H1 (cell line): Measurements from ENCODE around the gene BCAR3. TPM values are rescaled to one million over a fixed set of nuclear protein-coding genes. Genes with fewer than 3 reads are reported as not detected.

Source experiments
- CTCF ChIA-PET: fragments of 300-600 bp; sonication (Branson Sonifier 250); formaldehyde crosslinking; loops from one replicate; lab custom pipeline; 2021; ENCODE audit not compliant: partially characterized antibody; lab: Charles Lee
- POLR2A ChIA-PET: fragments of 300-600 bp; sonication (Branson Sonifier 250); formaldehyde crosslinking; loops from one replicate; lab custom pipeline; 2021; ENCODE audit warnings: inconsistent platforms; ENCODE audit not compliant: partially characterized antibody; lab: Charles Lee
- DNase-seq, 2 experiments: peaks; one replicate each; pipeline versions ENCODE4 v3.0.0 to v3.0.0-alpha.2; 2010 to 2022; ENCODE audit warnings: low spot score in 2 of 2, low read depth in 1 of 2, mixed read lengths in 1 of 2
- FAIRE-seq: peaks from 2 replicates; lab custom pipeline; 2011; peaks lifted over from hg19 to GRCh38; lab: Jason Lieb, UNC
- H2AFZ ChIP-seq: 2 replicates; pipeline ENCODE4 v1.8.1; 2012; ENCODE audit warnings: low read length, inconsistent platforms
- H2AK5ac ChIP-seq: 2 replicates; pipeline ENCODE4 v1.6.1; 2013; ENCODE audit warnings: low read depth, low read length
- H2BK120ac ChIP-seq: replicated peaks from 2 replicates; pipeline ENCODE3; 2013; ENCODE audit warnings: low read depth, low read length, inconsistent platforms
- H2BK12ac ChIP-seq: 2 replicates; pipeline ENCODE4 v1.6.1; 2013; ENCODE audit warnings: low read depth, low read length
- H2BK15ac ChIP-seq: 2 replicates; pipeline ENCODE4 v1.6.1; 2013; ENCODE audit warnings: low read length
- H2BK20ac ChIP-seq: 2 replicates; pipeline ENCODE4 v1.6.1; 2013; ENCODE audit warnings: low read length
- H2BK5ac ChIP-seq: 2 replicates; pipeline ENCODE4 v1.6.1; 2013; ENCODE audit warnings: low read depth, low read length
- H3K14ac ChIP-seq: 2 replicates; pipeline ENCODE4 v1.6.1; 2013; ENCODE audit warnings: inconsistent platforms; ENCODE audit not compliant: insufficient read length
- H3K18ac ChIP-seq: 2 replicates; pipeline ENCODE4 v1.6.1; 2013; ENCODE audit warnings: low read length; ENCODE audit errors: extremely low read depth
- H3K23ac ChIP-seq: 2 replicates; pipeline ENCODE4 v1.6.1; 2013; ENCODE audit warnings: inconsistent platforms; ENCODE audit not compliant: insufficient read length
- H3K23me2 ChIP-seq: 2 replicates; pipeline ENCODE4 v1.6.1; 2013; ENCODE audit warnings: low read depth, low read length
- H3K27ac ChIP-seq: 2 replicates; pipeline ENCODE4 v1.6.1; 2011; ENCODE audit warnings: low read depth, low read length, inconsistent platforms
- H3K27me3 ChIP-seq, 4 experiments: replicated peaks in 1 of 4; 1 replicate in 1 of 4; 2 replicates in 3 of 4; pipeline versions ENCODE4 v1.6.1 to v1.8.1; 2011 to 2013; ENCODE audit warnings: low read length in 3 of 4, mild to moderate bottlenecking in 3 of 4, inconsistent platforms in 2 of 4, mixed read lengths in 2 of 4, moderate library complexity in 1 of 4; ENCODE audit not compliant: control insufficient read depth in 3 of 4, insufficient read depth in 3 of 4; ENCODE audit errors: extremely low read depth in 1 of 4
- H3K36me3 ChIP-seq, 4 experiments: 2 replicates each; pipeline versions ENCODE4 v1.6.1 to v1.8.1; 2011 to 2013; ENCODE audit warnings: mild to moderate bottlenecking in 4 of 4, low read length in 3 of 4, moderate library complexity in 2 of 4, control low read depth in 1 of 4, inconsistent platforms in 1 of 4; ENCODE audit not compliant: insufficient read depth in 4 of 4, control insufficient read depth in 2 of 4
- H3K4ac ChIP-seq: replicated peaks from 2 replicates; pipeline ENCODE3; 2013; ENCODE audit warnings: low read length, low read depth, mixed read lengths, inconsistent platforms; ENCODE audit not compliant: insufficient read length
- H3K4me1 ChIP-seq, 4 experiments: replicated peaks in 1 of 4; 1 replicate in 1 of 4; 2 replicates in 3 of 4; pipeline versions ENCODE4 v1.6.1 to v1.8.1; 2011 to 2013; ENCODE audit warnings: low read length in 3 of 4, inconsistent platforms in 2 of 4, mixed read lengths in 1 of 4; ENCODE audit not compliant: insufficient read depth in 4 of 4, control insufficient read depth in 3 of 4
- H3K4me2 ChIP-seq, 2 experiments: 2 replicates each; pipeline versions ENCODE4 v1.6.1 to v1.8.1; 2011 to 2013; ENCODE audit warnings: low read depth in 2 of 2, low read length in 2 of 2, control low read depth in 1 of 2, inconsistent platforms in 1 of 2, mild to moderate bottlenecking in 1 of 2; ENCODE audit not compliant: insufficient read depth in 1 of 2
- H3K4me3 ChIP-seq, 4 experiments: fragments of 200-600, 300-600 bp in 1 of 4; sonication (generic), shearing (Covaris generic), sonication (Bioruptor Twin) in 1 of 4; 2 replicates each; pipeline versions ENCODE4 v1.5.1 to v1.8.1; 2011 to 2016; ENCODE audit warnings: low read length in 4 of 4, low read depth in 3 of 4, control low read depth in 2 of 4, inconsistent platforms in 2 of 4, mild to moderate bottlenecking in 2 of 4, mixed read lengths in 1 of 4, moderate library complexity in 1 of 4; ENCODE audit not compliant: insufficient read depth in 2 of 4; ENCODE audit errors: extremely low read depth in 1 of 4
- H3K56ac ChIP-seq: replicated peaks from 2 replicates; pipeline ENCODE3; 2013; ENCODE audit warnings: low read depth, mild to moderate bottlenecking, mixed read lengths, low read length, inconsistent platforms; ENCODE audit not compliant: insufficient read length
- H3K79me1 ChIP-seq: 2 replicates; pipeline ENCODE4 v1.6.1; 2013; ENCODE audit warnings: low read depth, low read length, control low read depth
- H3K79me2 ChIP-seq, 2 experiments: 2 replicates each; pipeline versions ENCODE4 v1.6.1 to v1.8.1; 2012 to 2013; ENCODE audit warnings: low read length in 2 of 2, mild to moderate bottlenecking in 2 of 2, inconsistent platforms in 1 of 2; ENCODE audit not compliant: insufficient read depth in 2 of 2, control insufficient read depth in 1 of 2
- H3K9ac ChIP-seq, 4 experiments: replicated peaks in 1 of 4; 1 replicate in 1 of 4; 2 replicates in 3 of 4; pipeline versions ENCODE4 v1.6.1 to v1.8.1; 2011 to 2013; ENCODE audit warnings: low read depth in 3 of 4, low read length in 3 of 4, control low read depth in 2 of 4, mild to moderate bottlenecking in 2 of 4, moderate library complexity in 2 of 4, inconsistent platforms in 1 of 4; ENCODE audit errors: extremely low read depth in 1 of 4
- H3K9me3 ChIP-seq, 2 experiments: 2 replicates each; pipeline versions ENCODE4 v1.6.1 to v1.8.1; 2012 to 2013; ENCODE audit warnings: mild to moderate bottlenecking in 2 of 2, moderate library complexity in 2 of 2, control low read depth in 1 of 2, inconsistent platforms in 1 of 2, low read depth in 1 of 2, low read length in 1 of 2, mixed read lengths in 1 of 2; ENCODE audit not compliant: insufficient read depth in 2 of 2
- H4K20me1 ChIP-seq, 2 experiments: replicated peaks in 1 of 2; 2 replicates each; pipeline versions ENCODE3 to v1.8.1; 2011 to 2013; ENCODE audit warnings: inconsistent platforms in 2 of 2, low read length in 2 of 2, mild to moderate bottlenecking in 1 of 2; ENCODE audit not compliant: insufficient read depth in 2 of 2, control insufficient read depth in 1 of 2
- H4K5ac ChIP-seq: 2 replicates; pipeline ENCODE4 v1.6.1; 2013; ENCODE audit warnings: low read length, low read depth, mixed read lengths, inconsistent platforms; ENCODE audit not compliant: insufficient read length
- H4K8ac ChIP-seq: 2 replicates; pipeline ENCODE4 v1.8.0; 2013; ENCODE audit warnings: mild to moderate bottlenecking, moderate library complexity, low read length, inconsistent platforms; ENCODE audit not compliant: insufficient read depth; ENCODE audit errors: extremely low read depth
- H4K91ac ChIP-seq: replicated peaks from 2 replicates; pipeline ENCODE3; 2013; ENCODE audit warnings: low read length, mixed read lengths, inconsistent platforms; ENCODE audit not compliant: insufficient read length
- ATF3 ChIP-seq: IDR thresholded peaks from 2 replicates; pipeline ENCODE4 v1.6.1; 2011; ENCODE audit warnings: low read depth, mild to moderate bottlenecking, low read length; ENCODE audit not compliant: insufficient read depth
- CHD1 ChIP-seq: IDR thresholded peaks from 2 replicates; pipeline ENCODE4 v1.6.1; 2012; ENCODE audit warnings: low read depth, low read length, improper control_type of control experiment
- CHD2 ChIP-seq: IDR thresholded peaks from 2 replicates; pipeline ENCODE4 v1.6.1; 2012; ENCODE audit warnings: low read length, improper control_type of control experiment
- EZH2 ChIP-seq: fragments of 200-600 bp; sonication (generic); IDR thresholded peaks from 2 replicates; pipeline ENCODE4 v1.7.1; 2012; ENCODE audit warnings: low read depth, mild to moderate bottlenecking, moderate library complexity, low read length, inconsistent platforms; ENCODE audit not compliant: severe bottlenecking
- FOSL1 ChIP-seq: IDR thresholded peaks from 2 replicates; pipeline ENCODE4 v1.6.1; 2011; ENCODE audit warnings: mild to moderate bottlenecking, low read depth, low read length, moderate library complexity; ENCODE audit not compliant: insufficient read depth
- MAX ChIP-seq: IDR thresholded peaks from 2 replicates; pipeline ENCODE4 v1.6.1; 2012; ENCODE audit warnings: inconsistent platforms
- NANOG ChIP-seq: IDR thresholded peaks from 2 replicates; pipeline ENCODE4 v1.6.1; 2011; ENCODE audit warnings: low read length, low read depth, mild to moderate bottlenecking, inconsistent platforms; ENCODE audit not compliant: insufficient read depth, poor library complexity, severe bottlenecking
- POU5F1 ChIP-seq: IDR thresholded peaks from 2 replicates; pipeline ENCODE4 v1.6.1; 2011; ENCODE audit warnings: low read depth, mild to moderate bottlenecking, low read length, moderate library complexity
- RBBP5 ChIP-seq: IDR thresholded peaks from 2 replicates; pipeline ENCODE4 v1.7.1; 2012; ENCODE audit warnings: low read depth, mild to moderate bottlenecking, inconsistent platforms, low read length, moderate library complexity, borderline replicate concordance
- SIN3A ChIP-seq, 2 experiments: IDR thresholded peaks in 1 of 2; conservative IDR thresholded peaks in 1 of 2; 2 replicates each; pipeline ENCODE4 v1.6.1; 2011 to 2012; ENCODE audit warnings: low read length in 2 of 2, improper control_type of control experiment in 1 of 2, low read depth in 1 of 2, mild to moderate bottlenecking in 1 of 2
- SIRT6 ChIP-seq: IDR thresholded peaks from one replicate; pipeline ENCODE4 v1.7.1; 2012; ENCODE audit warnings: low read length, inconsistent platforms
- SP1 ChIP-seq: IDR thresholded peaks from 2 replicates; pipeline ENCODE4 v1.6.1; 2011; ENCODE audit warnings: low read depth, low read length
- TCF12 ChIP-seq: IDR thresholded peaks from 2 replicates; pipeline ENCODE4 v1.6.1; 2011; ENCODE audit warnings: low read depth, mild to moderate bottlenecking, low read length
- WGBS, 2 experiments: shearing (Covaris generic) in 1 of 2; methylation state at CpG; one replicate each; pipeline versions ENCODE4 v1.1.6 to v1.1.7; 2013 to 2015; ENCODE audit warnings: low lambda C conversion rate in 2 of 2, mixed read lengths in 2 of 2, inconsistent platforms in 1 of 2, low coverage in 1 of 2, missing lambda C conversion rate in 1 of 2; ENCODE audit not compliant: insufficient replicate concordance in 2 of 2, insufficient coverage in 1 of 2, insufficient read length in 1 of 2; ENCODE audit errors: extremely low coverage in 1 of 2, missing lambda C conversion rate in 1 of 2; 5-methylcytosine and 5-hydroxymethylcytosine counted together
- polyA plus RNA-seq, 7 experiments: library from polyadenylated mRNA; depleted of rRNA in 3 of 7; stranded (reverse) in 5 of 7; unstranded in 2 of 7; fragments of >200 nt in 5 of 7; fragments of 200-250 nt in 2 of 7; gene quantifications; 1 replicate in 5 of 7; 2 replicates in 1 of 7; 4 replicates in 1 of 7; pipeline versions ENCODE4 v1.2.1 to v1.2.3, GENCODE V29; 2011 to 2013; ENCODE audit warnings: missing spikeins in 2 of 7, mixed read lengths in 2 of 7
- total RNA-seq: library from RNA; stranded (reverse); fragmentation: NEBNext Ultra II Directional; extraction: Animal tissue kit (Norgen Biotek cat#: 25700); gene quantifications from 2 replicates; pipeline ENCODE4 v1.2.1, GENCODE V29; 2021

The BCAR3 gene
- total and polyA plus RNA-seq, 2 of the 8 experiments (the other 6 are each of a cell fraction or from before 2014, with no cell fraction given), result 5.6 to 9.2 TPM

- Histone ChIP-seq H3K23ac (no peak overlapping the region), H3K4me3 (no peak overlapping the region), H4K8ac (no peak overlapping the region), H2BK12ac (no peak overlapping the region), H3K79me1 (no peaks in the 10 kb centered on the region), H4K91ac (no peak overlapping the region), H3K14ac (no peak overlapping the region), H3K27me3 (no peaks in the 10 kb centered on the region; a peak in 1 of 7 replicates), H3K18ac (no peak overlapping the region), H2AFZ (no peak overlapping the region), H3K9me3 (no peaks in the 10 kb centered on the region), H4K20me1 (peaks cover 0 to 2% of the 10 kb centered on the region in 2 experiments), H3K79me2 (no peaks in the 10 kb centered on the region), H3K23me2 (no peaks in the 10 kb centered on the region), H2AK5ac (no peak overlapping the region), H3K56ac (no peak overlapping the region), H3K36me3 (peaks cover 0 to 9% (median 3%) of the 10 kb centered on the region in 4 experiments; a peak in 4 of 8 replicates), H3K4ac (no peak overlapping the region), H3K9ac (no peak overlapping the region), H3K4me2 (no peak overlapping the region), H4K5ac (no peak overlapping the region), H2BK5ac (no peak overlapping the region), H2BK15ac (no peak overlapping the region), H3K27ac (no peak overlapping the region), H2BK120ac (no peak overlapping the region), H2BK20ac (no peak overlapping the region), H3K4me1 (no peaks in the 10 kb centered on the region)
- no peak for DNase-seq
- CTCF ChIA-PET, result no interaction called here
- POLR2A ChIA-PET, result interaction anchor here (0.6 kb wide), 1 partner anchor 89 kb away, joined by 3 read pairs; no protein-coding TSS in a partner anchor
- whole genome bisulfite sequencing, 2 experiments, result 96% methylated on average over 1 of the region's 1 CpG; no CpG with 5 or more reads in 1 of the 2 experiments
- no peak for FAIRE-seq
- TF ChIP-seq MAX (no peak), NANOG (no peak), FOSL1 (no peak), EZH2 (no peak), POU5F1 (no peak), CHD1 (no peak), SIN3A (conservative IDR thresholded peaks at IDR 0.05 in 1 of 2, IDR thresholded peaks at IDR 0.05 in 1 of 2; ENCODE audit: low read depth in 1 of 2, low read length in 2 of 2) (no peak), SP1 (no peak), SIRT6 (no peak), ATF3 (no peak), TCF12 (no peak), RBBP5 (no peak), CHD2 (no peak)
These were observed 107.6 kb downstream of the BCAR3 start for GRCh38 chr1:93573940-93574469.
